BJ (cell line): ENCODE measurements around the gene MYO10. TPM values are rescaled to one million over a fixed set of nuclear protein-coding genes. Genes with fewer than 3 reads are reported as not detected.

Experiments
- CTCF ChIA-PET: fragments of 350-600 bp; formaldehyde crosslinking; extraction: SDS; loops from one replicate; lab custom pipeline; 2021; ENCODE audit warnings: antibody characterized with exemption, inconsistent platforms; lab: Yijun Ruan, JAX
- POLR2A ChIA-PET: fragments of 300-600 bp; sonication (Branson Sonifier 250); formaldehyde crosslinking; extraction: SDS; loops from one replicate; lab custom pipeline; 2021; ENCODE audit warnings: antibody characterized with exemption; lab: Charles Lee
- DNase-seq: peaks from one replicate; pipeline ENCODE4 v3.0.0-alpha.2; 2011; ENCODE audit warnings: low read depth
- H3K27me3 ChIP-seq: 2 replicates; pipeline ENCODE4 v1.6.0; 2011; ENCODE audit warnings: low read length; ENCODE audit not compliant: control insufficient read depth, insufficient read depth
- H3K36me3 ChIP-seq: 2 replicates; pipeline ENCODE4 v1.5.1; 2011; ENCODE audit warnings: low read length; ENCODE audit not compliant: control insufficient read depth, insufficient read depth
- H3K4me3 ChIP-seq: 2 replicates; pipeline ENCODE4 v1.5.1; 2011; ENCODE audit warnings: low read depth, mild to moderate bottlenecking, control low read depth, low read length
- CTCF ChIP-seq: IDR thresholded peaks from 2 replicates; pipeline ENCODE4 v1.5.1; 2011; ENCODE audit warnings: low read depth, mild to moderate bottlenecking, control low read depth, inconsistent platforms, low read length, moderate library complexity; ENCODE audit not compliant: insufficient read depth
- polyA plus RNA-seq: library from polyadenylated mRNA; depleted of rRNA; stranded (reverse); fragments of >200 nt; gene quantifications from 2 replicates; pipeline ENCODE4 v1.2.3, GENCODE V29; 2011

MYO10 gene
- polyA plus RNA-seq, 1 experiment = 17.1 TPM

GRCh38 chr5:16712620-16713019 lies 223.5 kb downstream of the MYO10 start:
- H3K27me3 ChIP-seq = no peaks in the 10 kb centered on the region
- CTCF ChIA-PET = interaction anchor here (2.2 kb wide), 1 partner anchor 22 kb away, joined by 9 read pairs; no protein-coding TSS in a partner anchor
- no peak for DNase-seq
- H3K4me3 ChIP-seq = no peak overlapping the region
- no peak for TF ChIP-seq CTCF
- H3K36me3 ChIP-seq = peaks cover 16% of the 10 kb centered on the region
- POLR2A ChIA-PET = no interaction called here

GRCh38 chr5:16712178-16712577 lies 223.9 kb downstream of the MYO10 start:
- TF ChIP-seq CTCF = no peak
- no peaks in the 10 kb centered on the region for H3K27me3 ChIP-seq
- CTCF ChIA-PET = interaction anchor here (2.2 kb wide), 1 partner anchor 21 kb away, joined by 9 read pairs; no protein-coding TSS in a partner anchor
- POLR2A ChIA-PET = no interaction called here
- no peak for DNase-seq
- no peak overlapping the region for H3K4me3 ChIP-seq
- peaks cover 20% of the 10 kb centered on the region for H3K36me3 ChIP-seq

- CTCF ChIA-PET = interaction anchor here (1.0 kb wide), 1 partner anchor 16 kb away, joined by 4 read pairs; no protein-coding TSS in a partner anchor
- POLR2A ChIA-PET = no interaction called here
- no peak overlapping the region for H3K4me3 ChIP-seq
These were observed 226.2 kb downstream of the MYO10 start for GRCh38 chr5:16709691-16710433.

GRCh38 chr5:16707869-16708192 lies 228.3 kb downstream of the MYO10 start:
- DNase-seq = no peak
- TF ChIP-seq CTCF = no peak
- Histone ChIP-seq H3K27me3 (no peaks in the 10 kb centered on the region), H3K36me3 (peaks cover 33% of the 10 kb centered on the region), H3K4me3 (no peak overlapping the region)
- POLR2A ChIA-PET = no interaction called here
- CTCF ChIA-PET = interaction anchor here (1.0 to 2.2 kb wide), 2 partner anchors 18 to 482 kb away, joined by 3 to 9 read pairs; no protein-coding TSS in a partner anchor

More at GRCh38 chr5:16709691-16710433, 226.2 kb downstream of the MYO10 start:
- TF ChIP-seq CTCF = no peak
- H3K36me3 ChIP-seq = peaks cover 21% of the 10 kb centered on the region
- no peak for DNase-seq
- H3K27me3 ChIP-seq = no peaks in the 10 kb centered on the region

GRCh38 chr5:16707168-16707868 lies 228.8 kb downstream of the MYO10 start:
- no peak for DNase-seq
- no peak overlapping the region for H3K4me3 ChIP-seq
- H3K27me3 ChIP-seq = no peaks in the 10 kb centered on the region
- ChIA-PET CTCF (interaction anchor here (1.6 to 2.2 kb wide), 2 partner anchors 17 to 483 kb away, joined by 4 to 9 read pairs; no protein-coding TSS in a partner anchor), POLR2A (no interaction called here)
- no peak for TF ChIP-seq CTCF
- H3K36me3 ChIP-seq = peaks cover 35% of the 10 kb centered on the region
